ENCODE results near the gene LYRM1. TPM values are rescaled to one million over a fixed set of nuclear protein-coding genes. Genes with fewer than 3 reads are reported as not detected.

LYRM1 gene
- total and polyA plus RNA-seq, 10 of the 15 experiments (the other 5 are each of a cell fraction or from before 2014, with no cell fraction given): 18.4 to 54.4 (median 38.0) TPM

- DNase-seq (ENCODE audit: low read depth, low spot score): no peak
- ChIA-PET CTCF (no interaction called here), SMC1A (ENCODE audit: uncharacterized antibody, unreplicated experiment) (no interaction called here), POLR2A (interaction anchor here (1.3 kb wide), 1 partner anchor 14 kb away, joined by 3 read pairs; no protein-coding TSS in a partner anchor), RAD21 (ENCODE audit: unreplicated experiment) (no interaction called here)
- intact Hi-C loops (cut with micrococcal nuclease; ENCODE audit: unreplicated experiment) (no loop called here), in situ Hi-C loops (cut with MboI) (no loop called here)
- Histone ChIP-seq H3K4me1 (ENCODE audit: control insufficient read depth, insufficient read depth, low read length) (no peaks in the 10 kb centered on the region), H4K20me1 (ENCODE audit: control insufficient read depth, insufficient read depth) (no peaks in the 10 kb centered on the region), H3K79me2 (ENCODE audit: control insufficient read depth, insufficient read depth, low read length) (no peaks in the 10 kb centered on the region), H3K9ac (ENCODE audit: control insufficient read depth, insufficient read depth, low read length) (no peak overlapping the region), H3K36me3 (ENCODE audit: control insufficient read depth in 2 of 2, insufficient read depth in 2 of 2, low read length in 1 of 2) (no peaks in the 10 kb centered on the region; a peak in 1 of 4 replicates), H3K27ac (ENCODE audit: control insufficient read depth, insufficient read depth) (no peak overlapping the region), H3K27me3 (replicated peaks in 1 of 2; ENCODE audit: control insufficient read depth in 2 of 2, insufficient read depth in 2 of 2, low read length in 1 of 2) (no peaks in the 10 kb centered on the region), H3K4me2 (ENCODE audit: control insufficient read depth, insufficient read depth) (no peak overlapping the region), H2AFZ (ENCODE audit: control insufficient read depth, low read depth, low read length) (no peak overlapping the region), H3K9me3 (replicated peaks; ENCODE audit: control insufficient read depth, insufficient read depth, low read length) (no peaks in the 10 kb centered on the region), H3K4me3 (no peak overlapping the region)
- no peak for FAIRE-seq
- ATAC-seq: no peak
- TF ChIP-seq CBX5 (IDR thresholded peaks at IDR 0.05; ENCODE audit: low read depth) (no peak), POLR2AphosphoS2 (IDR thresholded peaks at IDR 0.05; ENCODE audit: low read depth, low read length) (no peak), USF2 (IDR thresholded peaks at IDR 0.05; ENCODE audit: borderline replicate concordance, low read depth, low read length) (no peak), ZBTB11 (CRISPR knock-in tag; IDR thresholded peaks at IDR 0.05) (no peak), SMAD5 (IDR thresholded peaks at IDR 0.05; ENCODE audit: low read depth) (no peak), ASH2L (IDR thresholded peaks at IDR 0.05; ENCODE audit: borderline replicate concordance, low read depth) (no peak), WRNIP1 (IDR thresholded peaks at IDR 0.05; ENCODE audit: borderline replicate concordance, low read depth, low read length) (no peak), NBN (IDR thresholded peaks at IDR 0.05) (no peak), ZBTB40 (IDR thresholded peaks at IDR 0.05; ENCODE audit: borderline replicate concordance) (no peak), NR2F1 (conservative IDR thresholded peaks at IDR 0.05) (no peak), SPI1 (IDR thresholded peaks at IDR 0.05; ENCODE audit: borderline replicate concordance, insufficient read depth, low read depth, low read length) (no peak), NFIC (IDR thresholded peaks at IDR 0.05; ENCODE audit: low read depth, low read length) (no peak)
- TF ChIP-seq, protein P1, sequence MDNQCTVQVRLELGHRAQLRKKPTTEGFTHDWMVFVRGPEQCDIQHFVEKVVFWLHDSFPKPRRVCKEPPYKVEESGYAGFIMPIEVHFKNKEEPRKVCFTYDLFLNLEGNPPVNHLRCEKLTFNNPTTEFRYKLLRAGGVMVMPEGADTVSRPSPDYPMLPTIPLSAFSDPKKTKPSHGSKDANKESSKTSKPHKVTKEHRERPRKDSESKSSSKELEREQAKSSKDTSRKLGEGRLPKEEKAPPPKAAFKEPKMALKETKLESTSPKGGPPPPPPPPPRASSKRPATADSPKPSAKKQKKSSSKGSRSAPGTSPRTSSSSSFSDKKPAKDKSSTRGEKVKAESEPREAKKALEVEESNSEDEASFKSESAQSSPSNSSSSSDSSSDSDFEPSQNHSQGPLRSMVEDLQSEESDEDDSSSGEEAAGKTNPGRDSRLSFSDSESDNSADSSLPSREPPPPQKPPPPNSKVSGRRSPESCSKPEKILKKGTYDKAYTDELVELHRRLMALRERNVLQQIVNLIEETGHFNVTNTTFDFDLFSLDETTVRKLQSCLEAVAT (IDR thresholded peaks at IDR 0.05): no peak
- TF ChIP-seq, protein P2, sequence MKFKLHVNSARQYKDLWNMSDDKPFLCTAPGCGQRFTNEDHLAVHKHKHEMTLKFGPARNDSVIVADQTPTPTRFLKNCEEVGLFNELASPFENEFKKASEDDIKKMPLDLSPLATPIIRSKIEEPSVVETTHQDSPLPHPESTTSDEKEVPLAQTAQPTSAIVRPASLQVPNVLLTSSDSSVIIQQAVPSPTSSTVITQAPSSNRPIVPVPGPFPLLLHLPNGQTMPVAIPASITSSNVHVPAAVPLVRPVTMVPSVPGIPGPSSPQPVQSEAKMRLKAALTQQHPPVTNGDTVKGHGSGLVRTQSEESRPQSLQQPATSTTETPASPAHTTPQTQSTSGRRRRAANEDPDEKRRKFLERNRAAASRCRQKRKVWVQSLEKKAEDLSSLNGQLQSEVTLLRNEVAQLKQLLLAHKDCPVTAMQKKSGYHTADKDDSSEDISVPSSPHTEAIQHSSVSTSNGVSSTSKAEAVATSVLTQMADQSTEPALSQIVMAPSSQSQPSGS (IDR thresholded peaks at IDR 0.05; ENCODE audit: low read length): no peak
- no TSS peak for BruUV-seq (replicated peaks)
- WGBS (ENCODE audit: insufficient coverage, insufficient replicate concordance, low lambda C conversion rate, missing lambda C conversion rate): 89% methylated on average over 3 of the region's 4 CpGs
Measured at GRCh38 chr16:20916942-20917341, 16.4 kb downstream of the LYRM1 start.

Data from GM12878 (cell line).